Measurements from ENCODE around the gene BRMS1L. TPM values are rescaled to one million over a fixed set of nuclear protein-coding genes. Genes with fewer than 3 reads are reported as not detected.

The BRMS1L gene
- total and polyA plus RNA-seq, 2 of the 4 experiments (the other 2 are of a cell fraction), result 1.8 to 6.2 TPM

GRCh38 chr14:35827678-35828472, 1.7 kb downstream of the BRMS1L start:
- CTCF ChIA-PET, result interaction anchor here (0.8 to 1.7 kb wide), 2 partner anchors 10 to 33 kb away, joined by 5 read pairs; no protein-coding TSS in a partner anchor
- 70% methylated on average over 3 of the region's 11 CpGs; no CpG with 5 or more reads in 1 of the 2 experiments for WGBS, 2 experiments (ENCODE audit: extremely low coverage in 2 of 2, insufficient read length in 1 of 2)
- in situ Hi-C loops (cut with MboI; ENCODE audit: low sequenced_read_pairs), result no loop called here

More at GRCh38 chr14:35827678-35828472, 1.7 kb downstream of the BRMS1L start:
- TF ChIP-seq CHD1 (IDR thresholded peaks at IDR 0.05; ENCODE audit: low read depth, low read length), result no peak
- no peak for TF ChIP-seq BHLHE40 (IDR thresholded peaks at IDR 0.05; ENCODE audit: low read depth, low read length)
- TF ChIP-seq RAD21 (IDR thresholded peaks at IDR 0.05; ENCODE audit: low read length), result no peak
- no peak overlapping the region for H2BK120ac ChIP-seq (ENCODE audit: low read depth, low read length)
- no peak overlapping the region for H2BK15ac ChIP-seq (ENCODE audit: low read depth, low read length)
- no peaks in the 10 kb centered on the region for H3K36me3 ChIP-seq (ENCODE audit: control insufficient read depth, insufficient read depth, low read length)
- H2BK20ac ChIP-seq (ENCODE audit: low read depth, low read length), result no peak overlapping the region
- no peak overlapping the region for H3K56ac ChIP-seq (ENCODE audit: extremely low read depth, insufficient read depth, low read length)
- no peak overlapping the region for H3K18ac ChIP-seq (ENCODE audit: low read depth, low read length)
- no peak overlapping the region for H4K8ac ChIP-seq (ENCODE audit: low read depth in 2 of 2, low read length in 2 of 2)
- peaks cover 10 to 20% of the 10 kb centered on the region in 2 experiments for H3K79me1 ChIP-seq (ENCODE audit: low read depth in 1 of 2, low read length in 2 of 2)
- no peak overlapping the region for H3K23ac ChIP-seq (ENCODE audit: low read depth, low read length)
- no peaks in the 10 kb centered on the region for H3K27me3 ChIP-seq (ENCODE audit: control insufficient read depth, insufficient read depth, low read length)
- no peaks in the 10 kb centered on the region for H3K4me1 ChIP-seq (ENCODE audit: control insufficient read depth, insufficient read depth, low read length)
- no peak overlapping the region for H3K4ac ChIP-seq (ENCODE audit: low read depth, low read length)
- no peak overlapping the region for H2BK5ac ChIP-seq (ENCODE audit: low read depth, low read length, poor library complexity, severe bottlenecking)
- no peaks in the 10 kb centered on the region for H4K20me1 ChIP-seq (ENCODE audit: insufficient read depth, low read length)
- peaks cover 3% of the 10 kb centered on the region for H3K9me1 ChIP-seq (ENCODE audit: insufficient read depth, low read length)
- no peak overlapping the region for H4K5ac ChIP-seq (ENCODE audit: low read depth, low read length)
- no peak overlapping the region for H2AFZ ChIP-seq (replicated peaks; ENCODE audit: low read length, poor library complexity)
- H3K14ac ChIP-seq (replicated peaks; ENCODE audit: low read depth, low read length), result no peak overlapping the region
- intact Hi-C loops (cut with micrococcal nuclease), result loop anchor here (5.0 kb wide), 1 partner anchor 264 kb away; no protein-coding TSS in a partner anchor
- POLR2A ChIA-PET (ENCODE audit: unreplicated experiment), result interaction anchor here (0.7 kb wide), 1 partner anchor 86 kb away, joined by 19 read pairs; no protein-coding TSS in a partner anchor
- no peak overlapping the region for H4K91ac ChIP-seq (ENCODE audit: insufficient read depth, low read depth, low read length)
- no peak overlapping the region for H3K27ac ChIP-seq (ENCODE audit: insufficient read depth, low read length)
- peak overlapping the region; percentile 85; the same call in 1 of the 2 replicates for H3K4me2 ChIP-seq (ENCODE audit: low read depth, low read length)
- dilution Hi-C loops (cut with HindIII; ENCODE audit: low sequenced_read_pairs, unreplicated experiment), result no loop called here
- H3K4me3 ChIP-seq (ENCODE audit: insufficient read depth, low read depth, low read length), result no peak overlapping the region
- no peak for ATAC-seq (ENCODE audit: low read depth)
- H3K9me3 ChIP-seq (ENCODE audit: control insufficient read depth, insufficient read depth, low read length), result no peaks in the 10 kb centered on the region
- no peak overlapping the region for H3K9ac ChIP-seq (ENCODE audit: low read depth, low read length)
- no peak overlapping the region for H2AK5ac ChIP-seq (ENCODE audit: low read depth, low read length)
- BruUV-seq (replicated peaks), result no TSS peak
- no peak overlapping the region for H2AK9ac ChIP-seq (replicated peaks; ENCODE audit: low read depth, low read length, poor library complexity)
- no peak for DNase-seq

Measured in IMR-90 (cell line).